GM21737 (cell line): ENCODE measurements around the gene LRP1B.

Experiments used
- ATAC-seq: cut with Tn5 transposase; IDR thresholded peaks from one replicate; pipeline ENCODE4 v1.9.1; 2021; ENCODE audit warnings: mild to moderate bottlenecking, moderate library complexity; ENCODE audit not compliant: unreplicated experiment

Gene LRP1B

GRCh38 chr2:141959941-141960340 is 170.9 kb downstream of the LRP1B start:
- ATAC-seq: no peak

- ATAC-seq: no peak
Measured at GRCh38 chr2:141959016-141959415, 171.8 kb downstream of the LRP1B start.

GRCh38 chr2:141957827-141958450 is 172.9 kb downstream of the LRP1B start:
- no peak for ATAC-seq

- ATAC-seq: no peak
Measured at GRCh38 chr2:141957321-141957720, 173.5 kb downstream of the LRP1B start.

- no peak for ATAC-seq
Measured at GRCh38 chr2:141947396-141948114, 183.3 kb downstream of the LRP1B start.

GRCh38 chr2:141946016-141946415 is 184.8 kb downstream of the LRP1B start:
- ATAC-seq: no peak

- ATAC-seq: no peak
Measured at GRCh38 chr2:141943918-141944317, 186.9 kb downstream of the LRP1B start.

GRCh38 chr2:141942006-141942789 is 188.6 kb downstream of the LRP1B start:
- no peak for ATAC-seq

- ATAC-seq: no peak
Measured at GRCh38 chr2:141941210-141941714, 189.6 kb downstream of the LRP1B start.

GRCh38 chr2:141940709-141941108 is 190.1 kb downstream of the LRP1B start:
- ATAC-seq: no peak

GRCh38 chr2:141933226-141933625 is 197.6 kb downstream of the LRP1B start:
- ATAC-seq: no peak

GRCh38 chr2:141932261-141932660 is 198.6 kb downstream of the LRP1B start:
- ATAC-seq: no peak

- no peak for ATAC-seq
Measured at GRCh38 chr2:141931797-141932196, 199.0 kb downstream of the LRP1B start.

GRCh38 chr2:141930803-141931202 is 200.0 kb downstream of the LRP1B start:
- no peak for ATAC-seq

- ATAC-seq: no peak
Measured at GRCh38 chr2:141929331-141930252, 201.2 kb downstream of the LRP1B start.

- no peak for ATAC-seq
Measured at GRCh38 chr2:141928476-141928875, 202.3 kb downstream of the LRP1B start.

GRCh38 chr2:141927536-141927935 is 203.3 kb downstream of the LRP1B start:
- ATAC-seq: no peak

GRCh38 chr2:141925511-141925910 is 205.3 kb downstream of the LRP1B start:
- ATAC-seq: no peak

GRCh38 chr2:141923657-141924056 is 207.2 kb downstream of the LRP1B start:
- ATAC-seq: no peak

- no peak for ATAC-seq
Measured at GRCh38 chr2:141911485-141912066, 219.2 kb downstream of the LRP1B start.
